Measurements from ENCODE around the gene UHRF1. TPM values are rescaled to one million over a fixed set of nuclear protein-coding genes. Genes with fewer than 3 reads are reported as not detected.

Gene UHRF1
- total and polyA plus RNA-seq, 4 donors, result 0.64 to 3.9 (median 2.3) TPM

DNA sequence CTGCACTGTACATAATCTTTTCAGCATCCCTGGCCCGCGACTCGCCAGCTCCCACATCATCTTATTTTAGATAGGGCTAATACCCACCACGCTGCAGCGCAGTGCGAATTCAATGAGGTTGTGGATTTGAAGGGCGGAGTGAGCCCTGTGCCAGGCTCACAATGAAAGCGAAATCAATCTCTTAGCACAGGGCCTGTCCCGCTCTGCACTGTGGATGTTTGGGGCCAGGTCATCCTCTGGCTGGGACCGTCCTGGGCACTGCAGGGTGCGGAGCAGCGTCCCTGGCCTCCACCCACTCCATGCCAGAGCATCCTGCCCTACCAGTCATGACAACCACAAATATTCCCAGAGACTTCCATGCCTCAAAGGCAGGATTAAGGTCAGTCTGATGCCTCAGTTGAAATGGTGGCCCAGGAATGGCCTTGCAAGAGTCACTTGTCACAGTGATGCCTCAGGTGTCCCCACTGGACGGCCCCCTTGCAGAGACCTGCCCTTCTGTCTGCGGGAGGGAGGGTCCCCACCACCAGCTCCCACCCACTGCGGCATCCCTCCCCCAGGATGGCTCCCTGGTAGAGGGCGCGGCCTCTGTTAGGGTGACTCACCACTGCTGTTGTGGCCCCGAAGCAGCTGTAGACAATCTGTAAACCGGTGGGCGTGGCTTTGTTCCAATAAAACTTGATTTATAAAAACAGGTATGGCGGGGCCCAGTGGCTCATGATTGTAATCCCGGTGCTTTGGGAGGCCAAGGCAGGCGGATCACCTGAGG is 5.6 kb downstream of the UHRF1 start:
- no peaks in the 10 kb centered on the region for H3K36me3 ChIP-seq (ENCODE audit: control insufficient read depth in 1 of 2, insufficient read depth in 2 of 2, low read length in 1 of 2)
- 83 to 88% methylated on average over 23 of the region's 23 CpGs for WGBS, 2 donors
- peak in 1 of 2 donors; percentile 76 for DNase-seq
- no peaks in the 10 kb centered on the region for H3K4me1 ChIP-seq (ENCODE audit: control insufficient read depth in 1 of 2, insufficient read depth in 2 of 2, low read length in 2 of 2)
- no peak overlapping the region for H3K27ac ChIP-seq (ENCODE audit: low read depth in 1 of 2, low read length in 2 of 2)
- H3K27me3 ChIP-seq (ENCODE audit: control insufficient read depth in 1 of 2, insufficient read depth in 2 of 2, low read length in 1 of 2), result no peaks in the 10 kb centered on the region
- ATAC-seq (ENCODE audit: low FRiP score), result no peak
- H3K9me3 ChIP-seq (ENCODE audit: control insufficient read depth, low read length), result no peaks in the 10 kb centered on the region
- H3K4me3 ChIP-seq (ENCODE audit: low read length in 2 of 2), result no peak overlapping the region
- intact Hi-C loops (cut with DNase I), result loop anchor here (5.0 kb wide), 3 partner anchors 52 to 117 kb away; partner anchors contain the start of gene KDM4B (in 1 of the 2)

DNA sequence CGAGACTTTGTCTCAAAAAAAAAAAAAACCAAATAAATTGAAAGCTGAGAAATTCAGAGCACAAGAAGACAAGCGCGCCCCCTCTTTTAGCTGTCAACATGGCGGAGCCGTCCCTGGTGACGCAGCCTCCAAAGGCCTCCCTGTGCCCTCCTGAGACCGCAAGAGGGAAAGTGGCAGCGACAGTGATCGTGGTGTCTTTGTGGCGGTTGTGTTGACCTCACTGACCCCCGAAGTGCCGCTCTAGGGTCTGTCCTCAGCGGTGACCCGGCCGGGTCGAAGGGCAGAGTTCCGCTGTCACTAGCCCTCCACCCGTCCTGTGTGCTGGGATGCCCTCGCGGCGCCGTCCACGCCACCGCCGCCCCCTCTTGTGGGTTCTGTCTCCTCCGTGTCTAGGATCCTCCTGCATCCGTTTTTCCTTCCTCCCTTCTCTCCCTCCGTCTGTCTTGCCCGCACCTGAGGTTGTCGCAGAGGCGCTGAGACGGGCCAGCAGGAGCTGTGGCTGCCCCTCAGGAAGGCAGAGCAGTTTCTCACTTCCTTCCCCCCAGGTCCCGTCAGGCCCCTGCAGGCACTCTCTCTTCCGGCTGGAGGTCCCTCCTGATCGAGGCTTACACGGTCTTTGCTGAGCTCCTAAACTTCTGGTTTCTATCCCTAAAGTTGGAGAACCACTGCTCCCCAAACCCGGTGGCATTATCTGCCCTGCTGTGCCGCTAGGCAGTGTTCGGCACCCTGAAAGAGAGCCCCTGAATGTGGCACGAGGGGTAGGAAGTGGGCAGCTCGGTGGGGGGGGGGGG is 7.2 kb downstream of the UHRF1 start:
- no peak overlapping the region for H3K4me3 ChIP-seq (ENCODE audit: low read length in 2 of 2)
- ATAC-seq (ENCODE audit: low FRiP score) (no peak), DNase-seq (peak in 1 of 2 donors; percentile 63)
- no peak overlapping the region for H3K27ac ChIP-seq (ENCODE audit: low read depth in 1 of 2, low read length in 2 of 2)
- 94 to 96% methylated on average over 41 of the region's 41 CpGs for WGBS, 2 donors
- H3K27me3 ChIP-seq (ENCODE audit: control insufficient read depth in 1 of 2, insufficient read depth in 2 of 2, low read length in 1 of 2), result no peaks in the 10 kb centered on the region
- intact Hi-C loops (cut with DNase I), result no loop called here
- H3K36me3 ChIP-seq (ENCODE audit: control insufficient read depth in 1 of 2, insufficient read depth in 2 of 2, low read length in 1 of 2), result no peaks in the 10 kb centered on the region
- no peaks in the 10 kb centered on the region for H3K4me1 ChIP-seq (ENCODE audit: control insufficient read depth in 1 of 2, insufficient read depth in 2 of 2, low read length in 2 of 2)
- no peaks in the 10 kb centered on the region for H3K9me3 ChIP-seq (ENCODE audit: control insufficient read depth, low read length)

DNA sequence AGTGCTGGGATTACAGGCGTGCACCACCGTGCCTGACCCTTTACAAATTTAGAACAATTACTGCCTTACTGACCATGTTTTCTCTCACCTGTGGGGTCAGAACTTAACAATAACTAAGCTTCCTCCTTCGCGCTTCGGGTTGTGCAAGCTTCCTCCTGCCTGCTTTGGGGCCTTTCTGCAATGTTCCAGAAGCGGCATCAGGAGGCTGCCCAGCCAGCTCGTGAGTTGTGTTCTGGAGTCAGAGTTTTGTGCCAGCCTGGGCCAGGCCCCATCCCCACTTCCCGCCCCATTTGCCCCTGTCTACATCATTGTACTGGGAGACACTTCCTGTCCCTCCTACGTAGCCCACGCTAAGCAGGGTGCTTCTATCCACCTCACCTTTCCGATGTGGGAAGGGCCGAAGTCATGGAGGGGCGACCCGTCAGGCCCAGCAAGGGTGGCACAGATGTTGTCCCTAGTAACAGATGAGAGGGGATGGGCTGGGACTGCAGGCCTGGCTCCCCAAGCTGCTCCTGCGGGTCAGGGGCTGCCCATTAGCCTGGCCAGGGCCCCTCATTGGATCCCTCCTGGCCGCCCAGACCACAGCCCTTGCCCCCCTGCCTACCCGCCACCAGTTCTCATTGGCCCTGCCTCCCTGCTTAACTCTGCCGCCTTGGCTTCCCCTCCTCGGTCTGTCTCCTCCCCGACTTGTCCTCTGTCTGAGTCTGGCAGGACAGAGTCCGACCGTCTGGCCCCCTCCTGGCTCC is 13.4 kb downstream of the UHRF1 start:
- intact Hi-C loops (cut with DNase I), result no loop called here
- WGBS, 2 donors, result 88 to 90% methylated on average over 22 of the region's 22 CpGs
- no peak for DNase-seq
- Histone ChIP-seq H3K4me1 (ENCODE audit: control insufficient read depth in 1 of 2, insufficient read depth in 2 of 2, low read length in 2 of 2) (no peaks in the 10 kb centered on the region), H3K36me3 (ENCODE audit: control insufficient read depth in 1 of 2, insufficient read depth in 2 of 2, low read length in 1 of 2) (no peaks in the 10 kb centered on the region), H3K27ac (ENCODE audit: low read depth in 1 of 2, low read length in 2 of 2) (no peak overlapping the region), H3K9me3 (ENCODE audit: control insufficient read depth, low read length) (no peaks in the 10 kb centered on the region), H3K27me3 (ENCODE audit: control insufficient read depth in 1 of 2, insufficient read depth in 2 of 2, low read length in 1 of 2) (no peaks in the 10 kb centered on the region), H3K4me3 (ENCODE audit: low read length in 2 of 2) (no peak overlapping the region)
- no peak for ATAC-seq (ENCODE audit: low FRiP score)

- H3K27ac ChIP-seq (ENCODE audit: low read depth in 1 of 2, low read length in 2 of 2), result no peak overlapping the region
- intact Hi-C loops (cut with DNase I), result no loop called here
- H3K4me1 ChIP-seq (ENCODE audit: control insufficient read depth in 1 of 2, insufficient read depth in 2 of 2, low read length in 2 of 2), result no peaks in the 10 kb centered on the region
- WGBS, 2 donors, result 95 to 97% methylated on average over 21 of the region's 21 CpGs
- DNase-seq (no peak), ATAC-seq (ENCODE audit: low FRiP score) (no peak)
- no peaks in the 10 kb centered on the region for H3K9me3 ChIP-seq (ENCODE audit: control insufficient read depth, low read length)
- H3K4me3 ChIP-seq (ENCODE audit: low read length in 2 of 2), result no peak overlapping the region
- no peaks in the 10 kb centered on the region for H3K27me3 ChIP-seq (ENCODE audit: control insufficient read depth in 1 of 2, insufficient read depth in 2 of 2, low read length in 1 of 2)
- no peaks in the 10 kb centered on the region for H3K36me3 ChIP-seq (ENCODE audit: control insufficient read depth in 1 of 2, insufficient read depth in 2 of 2, low read length in 1 of 2)
Observed at GRCh38 chr19:4923276-4923747, 14.0 kb downstream of the UHRF1 start.

DNA sequence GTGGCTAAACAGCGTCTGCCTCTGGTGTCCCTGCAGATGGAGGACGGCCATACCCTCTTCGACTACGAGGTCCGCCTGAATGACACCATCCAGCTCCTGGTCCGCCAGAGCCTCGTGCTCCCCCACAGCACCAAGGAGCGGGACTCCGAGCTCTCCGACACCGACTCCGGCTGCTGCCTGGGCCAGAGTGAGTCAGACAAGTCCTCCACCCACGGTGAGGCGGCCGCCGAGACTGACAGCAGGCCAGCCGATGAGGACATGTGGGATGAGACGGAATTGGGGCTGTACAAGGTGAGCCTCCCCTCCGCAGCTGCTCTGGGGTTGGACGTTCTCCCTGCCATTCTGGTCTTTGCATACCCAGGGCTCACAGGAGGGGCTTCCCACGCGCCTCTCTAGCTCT is 19.9 kb downstream of the UHRF1 start:
- Histone ChIP-seq H3K36me3 (ENCODE audit: control insufficient read depth in 1 of 2, insufficient read depth in 2 of 2, low read length in 1 of 2) (no peaks in the 10 kb centered on the region), H3K9me3 (ENCODE audit: control insufficient read depth, low read length) (no peaks in the 10 kb centered on the region), H3K27ac (ENCODE audit: low read depth in 1 of 2, low read length in 2 of 2) (no peak overlapping the region), H3K27me3 (ENCODE audit: control insufficient read depth in 1 of 2, insufficient read depth in 2 of 2, low read length in 1 of 2) (no peaks in the 10 kb centered on the region), H3K4me3 (ENCODE audit: low read length in 2 of 2) (no peak overlapping the region), H3K4me1 (ENCODE audit: control insufficient read depth in 1 of 2, insufficient read depth in 2 of 2, low read length in 2 of 2) (no peaks in the 10 kb centered on the region)
- intact Hi-C loops (cut with DNase I), result no loop called here
- ATAC-seq (ENCODE audit: low FRiP score) (no peak), DNase-seq (no peak)
- 94 to 95% methylated on average over 22 of the region's 22 CpGs for WGBS, 2 donors

DNA sequence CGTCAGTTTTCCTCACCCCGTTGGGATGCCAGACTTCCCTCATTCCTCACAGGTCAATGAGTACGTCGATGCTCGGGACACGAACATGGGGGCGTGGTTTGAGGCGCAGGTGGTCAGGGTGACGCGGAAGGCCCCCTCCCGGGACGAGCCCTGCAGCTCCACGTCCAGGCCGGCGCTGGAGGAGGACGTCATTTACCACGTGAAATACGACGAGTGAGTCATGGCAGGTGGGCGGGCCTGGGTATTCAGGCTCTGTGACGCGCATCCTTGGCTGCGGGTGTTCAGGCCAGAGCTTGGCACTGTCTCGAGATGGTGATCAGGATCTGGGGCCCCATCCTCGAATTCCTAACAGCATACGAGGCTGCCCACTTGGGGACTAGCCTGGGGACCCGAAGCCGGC is 21.4 kb downstream of the UHRF1 start:
- no peak overlapping the region for H3K4me3 ChIP-seq (ENCODE audit: low read length in 2 of 2)
- H3K36me3 ChIP-seq (ENCODE audit: control insufficient read depth in 1 of 2, insufficient read depth in 2 of 2, low read length in 1 of 2), result no peaks in the 10 kb centered on the region
- H3K9me3 ChIP-seq (ENCODE audit: control insufficient read depth, low read length), result no peaks in the 10 kb centered on the region
- ATAC-seq (ENCODE audit: low FRiP score) (no peak), DNase-seq (no peak)
- WGBS, 2 donors, result 95 to 97% methylated on average over 28 of the region's 28 CpGs
- H3K4me1 ChIP-seq (ENCODE audit: control insufficient read depth in 1 of 2, insufficient read depth in 2 of 2, low read length in 2 of 2), result no peaks in the 10 kb centered on the region
- intact Hi-C loops (cut with DNase I), result no loop called here
- H3K27me3 ChIP-seq (ENCODE audit: control insufficient read depth in 1 of 2, insufficient read depth in 2 of 2, low read length in 1 of 2), result no peaks in the 10 kb centered on the region
- no peak overlapping the region for H3K27ac ChIP-seq (ENCODE audit: low read depth in 1 of 2, low read length in 2 of 2)

DNA sequence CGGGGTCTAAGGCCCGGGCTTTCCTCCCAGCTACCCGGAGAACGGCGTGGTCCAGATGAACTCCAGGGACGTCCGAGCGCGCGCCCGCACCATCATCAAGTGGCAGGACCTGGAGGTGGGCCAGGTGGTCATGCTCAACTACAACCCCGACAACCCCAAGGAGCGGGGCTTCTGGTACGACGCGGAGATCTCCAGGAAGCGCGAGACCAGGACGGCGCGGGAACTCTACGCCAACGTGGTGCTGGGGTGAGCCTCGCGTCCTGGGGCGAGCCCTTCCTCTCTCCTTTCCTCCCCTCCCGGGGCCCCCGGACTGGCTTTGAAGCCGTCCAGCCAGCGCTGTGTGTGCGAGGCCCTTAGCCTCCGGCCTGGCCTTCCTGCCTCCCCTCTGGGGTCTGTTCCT is 23.4 kb downstream of the UHRF1 start:
- Histone ChIP-seq H3K36me3 (ENCODE audit: control insufficient read depth in 1 of 2, insufficient read depth in 2 of 2, low read length in 1 of 2) (no peaks in the 10 kb centered on the region), H3K27me3 (ENCODE audit: control insufficient read depth in 1 of 2, insufficient read depth in 2 of 2, low read length in 1 of 2) (no peaks in the 10 kb centered on the region), H3K4me1 (ENCODE audit: control insufficient read depth in 1 of 2, insufficient read depth in 2 of 2, low read length in 2 of 2) (no peaks in the 10 kb centered on the region), H3K4me3 (ENCODE audit: low read length in 2 of 2) (no peak overlapping the region), H3K27ac (ENCODE audit: low read depth in 1 of 2, low read length in 2 of 2) (no peak overlapping the region), H3K9me3 (ENCODE audit: control insufficient read depth, low read length) (no peaks in the 10 kb centered on the region)
- WGBS, 2 donors, result 98 to 99% methylated on average over 26 to 32 of the region's 32 CpGs
- intact Hi-C loops (cut with DNase I), result no loop called here
- DNase-seq (no peak), ATAC-seq (ENCODE audit: low FRiP score) (no peak)

GRCh38 chr19:4933528-4933927 is 24.2 kb downstream of the UHRF1 start:
- ATAC-seq (ENCODE audit: low FRiP score) (no peak), DNase-seq (no peak)
- Histone ChIP-seq H3K4me1 (ENCODE audit: control insufficient read depth in 1 of 2, insufficient read depth in 2 of 2, low read length in 2 of 2) (no peaks in the 10 kb centered on the region), H3K9me3 (ENCODE audit: control insufficient read depth, low read length) (no peaks in the 10 kb centered on the region), H3K36me3 (ENCODE audit: control insufficient read depth in 1 of 2, insufficient read depth in 2 of 2, low read length in 1 of 2) (no peaks in the 10 kb centered on the region), H3K27me3 (ENCODE audit: control insufficient read depth in 1 of 2, insufficient read depth in 2 of 2, low read length in 1 of 2) (no peaks in the 10 kb centered on the region), H3K4me3 (ENCODE audit: low read length in 2 of 2) (no peak overlapping the region), H3K27ac (ENCODE audit: low read depth in 1 of 2, low read length in 2 of 2) (no peak overlapping the region)
- intact Hi-C loops (cut with DNase I), result no loop called here
- 75 to 95% methylated on average over 7 of the region's 7 CpGs for WGBS, 2 donors

Measured in aorta (tissue), 5 donors.